HG03039 (cell line): ENCODE results near the gene THSD4.
"Not testable (repeated sequence)": the region's sequence is repeated elsewhere in the genome, so short reads cannot be mapped to it uniquely, and the experiment has no call there.

Source experiments
- ATAC-seq: cut with Tn5 transposase; IDR thresholded peaks from one replicate; pipeline ENCODE4 v1.9.1; 2021; ENCODE audit warnings: mild to moderate bottlenecking, moderate library complexity; ENCODE audit not compliant: unreplicated experiment

THSD4 gene

GRCh38 chr15:71372769-71373168 is 257.5 kb downstream of the THSD4 start:
- ATAC-seq, result not testable (repeated sequence)

GRCh38 chr15:71373917-71374316 is 258.6 kb downstream of the THSD4 start:
- no peak for ATAC-seq

- ATAC-seq, result no peak
Measured at GRCh38 chr15:71374607-71375352, 259.5 kb downstream of the THSD4 start.

GRCh38 chr15:71375934-71376333 is 260.7 kb downstream of the THSD4 start:
- ATAC-seq, result no peak

GRCh38 chr15:71379893-71380292 is 264.6 kb downstream of the THSD4 start:
- no peak for ATAC-seq

- ATAC-seq, result no peak
Measured at GRCh38 chr15:71380345-71380744, 265.1 kb downstream of the THSD4 start.

GRCh38 chr15:71384501-71384900 is 269.2 kb downstream of the THSD4 start:
- ATAC-seq, result no peak

GRCh38 chr15:71385026-71385425 is 269.8 kb downstream of the THSD4 start:
- ATAC-seq, result no peak

GRCh38 chr15:71385457-71385856 is 270.2 kb downstream of the THSD4 start:
- no peak for ATAC-seq

- no peak for ATAC-seq
Measured at GRCh38 chr15:71386005-71386404, 270.7 kb downstream of the THSD4 start.

- ATAC-seq, result no peak
Measured at GRCh38 chr15:71386448-71387236, 271.4 kb downstream of the THSD4 start.

GRCh38 chr15:71387810-71388209 is 272.5 kb downstream of the THSD4 start:
- ATAC-seq, result no peak

- ATAC-seq, result no peak
Measured at GRCh38 chr15:71390096-71390495, 274.8 kb downstream of the THSD4 start.

GRCh38 chr15:71391421-71392088 is 276.3 kb downstream of the THSD4 start:
- ATAC-seq, result no peak

- no peak for ATAC-seq
Measured at GRCh38 chr15:71392861-71393283, 277.6 kb downstream of the THSD4 start.

GRCh38 chr15:71393383-71393782 is 278.1 kb downstream of the THSD4 start:
- ATAC-seq, result no peak

GRCh38 chr15:71396536-71397125 is 281.4 kb downstream of the THSD4 start:
- ATAC-seq, result no peak

- no peak for ATAC-seq
Measured at GRCh38 chr15:71397377-71397776, 282.1 kb downstream of the THSD4 start.

GRCh38 chr15:71400294-71400693 is 285.0 kb downstream of the THSD4 start:
- no peak for ATAC-seq

GRCh38 chr15:71401728-71402127 is 286.5 kb downstream of the THSD4 start:
- ATAC-seq, result not testable (repeated sequence)

- ATAC-seq, result no peak
Measured at GRCh38 chr15:71409541-71409940, 294.3 kb downstream of the THSD4 start.
